ENCODE results near the gene PFN3.
A peak's percentile ranks its signal among the peaks of the same experiment; 100 is the strongest.

The PFN3 gene

DNA sequence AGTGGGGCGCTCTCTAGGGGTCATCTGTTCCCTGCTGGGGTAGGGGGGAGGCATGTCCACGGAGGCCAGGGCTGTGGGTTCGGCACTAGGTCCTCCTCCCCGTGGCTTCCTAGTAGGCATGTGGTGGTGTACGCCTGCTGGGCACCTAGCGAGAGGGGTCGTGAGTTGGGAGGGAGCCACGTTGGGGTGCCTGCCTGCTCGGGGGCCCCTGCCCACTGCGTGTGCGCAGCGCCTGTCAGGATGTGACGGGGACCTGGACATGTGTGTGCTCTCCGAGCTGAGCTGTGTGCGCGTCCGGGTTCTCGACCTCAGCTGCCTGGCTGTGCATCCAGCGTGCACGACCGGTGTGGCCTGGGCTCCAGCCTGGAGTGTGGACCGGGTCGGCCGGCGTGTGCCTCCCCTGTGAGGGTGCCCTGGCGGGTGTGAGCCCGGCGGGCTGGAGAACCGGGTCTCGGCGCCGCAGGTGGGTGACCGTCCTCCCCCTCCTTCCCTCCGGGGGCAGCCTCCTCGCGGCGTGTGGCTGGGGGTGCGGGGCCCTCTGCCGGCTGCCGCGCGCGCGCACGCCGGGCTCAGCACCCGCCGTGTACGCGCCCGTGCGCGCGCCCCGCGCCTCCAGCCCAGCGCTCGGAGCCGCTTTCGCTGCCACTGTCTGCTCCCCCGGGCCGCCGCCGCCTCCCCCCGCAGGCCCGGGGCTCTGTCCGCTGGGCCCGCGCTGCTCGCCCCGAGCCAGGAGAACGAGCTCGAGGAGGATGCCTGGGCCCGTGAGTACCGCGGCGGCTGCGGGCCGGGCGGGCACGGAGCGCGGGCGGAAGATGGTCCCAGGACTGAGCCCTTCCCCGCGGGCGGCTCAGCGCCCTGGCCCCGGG is 46.0 kb upstream of the PFN3 start, which contains the start of gene PRR7:
Gene PRR7, plus strand, starts transcription at position 615 of the 866 bp plus-strand sequence. CDS start 8,254 bp downstream, outside the sequence.
- CTCF ChIA-PET: interaction anchor here (0.6 to 12.5 kb wide), 8 partner anchors 8 to 161 kb away, joined by 3 to 148 read pairs (median 5); partner anchors contain the start of gene RGS14
- POLR2A ChIA-PET (ENCODE audit: low non-redundant PET): interaction anchor here (1.7 kb wide), 1 partner anchor 20 kb away, joined by 11 read pairs; the partner anchor contains the start of gene GRK6
- H3K27ac ChIP-seq: peak within 1 kb of the TSS; percentile 88
- DNase-seq (ENCODE audit: low spot score): peak; percentile 76
- TF ChIP-seq, protein P1, sequence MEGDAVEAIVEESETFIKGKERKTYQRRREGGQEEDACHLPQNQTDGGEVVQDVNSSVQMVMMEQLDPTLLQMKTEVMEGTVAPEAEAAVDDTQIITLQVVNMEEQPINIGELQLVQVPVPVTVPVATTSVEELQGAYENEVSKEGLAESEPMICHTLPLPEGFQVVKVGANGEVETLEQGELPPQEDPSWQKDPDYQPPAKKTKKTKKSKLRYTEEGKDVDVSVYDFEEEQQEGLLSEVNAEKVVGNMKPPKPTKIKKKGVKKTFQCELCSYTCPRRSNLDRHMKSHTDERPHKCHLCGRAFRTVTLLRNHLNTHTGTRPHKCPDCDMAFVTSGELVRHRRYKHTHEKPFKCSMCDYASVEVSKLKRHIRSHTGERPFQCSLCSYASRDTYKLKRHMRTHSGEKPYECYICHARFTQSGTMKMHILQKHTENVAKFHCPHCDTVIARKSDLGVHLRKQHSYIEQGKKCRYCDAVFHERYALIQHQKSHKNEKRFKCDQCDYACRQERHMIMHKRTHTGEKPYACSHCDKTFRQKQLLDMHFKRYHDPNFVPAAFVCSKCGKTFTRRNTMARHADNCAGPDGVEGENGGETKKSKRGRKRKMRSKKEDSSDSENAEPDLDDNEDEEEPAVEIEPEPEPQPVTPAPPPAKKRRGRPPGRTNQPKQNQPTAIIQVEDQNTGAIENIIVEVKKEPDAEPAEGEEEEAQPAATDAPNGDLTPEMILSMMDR (conservative IDR thresholded peaks at IDR 0.05; ENCODE audit: low read depth): no peak

DNA sequence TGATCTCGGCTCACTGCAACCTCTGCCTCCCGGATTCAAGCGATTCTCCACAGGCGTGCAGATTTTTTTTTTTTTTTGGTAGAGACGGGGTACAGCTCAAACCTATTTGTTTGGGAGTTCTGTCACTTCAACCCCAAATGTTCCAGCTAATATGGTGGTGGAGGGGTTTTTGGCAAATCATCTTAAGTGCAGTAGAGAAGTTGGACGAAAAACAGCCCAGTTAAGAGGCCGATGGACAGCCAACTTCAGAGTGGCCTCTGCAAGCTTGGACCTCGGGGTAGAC is 45.4 kb upstream of the PFN3 start:
- TF ChIP-seq, protein P1 (conservative IDR thresholded peaks at IDR 0.05; ENCODE audit: low read depth): no peak
- no peak for DNase-seq (ENCODE audit: low spot score)
- ChIA-PET POLR2A (ENCODE audit: low non-redundant PET) (no interaction called here), CTCF (interaction anchor here (0.6 to 12.5 kb wide), 6 partner anchors 9 to 162 kb away, joined by 4 to 148 read pairs (median 6); no protein-coding TSS in a partner anchor)
- H3K27ac ChIP-seq: peak overlapping the region; percentile 88

DNA sequence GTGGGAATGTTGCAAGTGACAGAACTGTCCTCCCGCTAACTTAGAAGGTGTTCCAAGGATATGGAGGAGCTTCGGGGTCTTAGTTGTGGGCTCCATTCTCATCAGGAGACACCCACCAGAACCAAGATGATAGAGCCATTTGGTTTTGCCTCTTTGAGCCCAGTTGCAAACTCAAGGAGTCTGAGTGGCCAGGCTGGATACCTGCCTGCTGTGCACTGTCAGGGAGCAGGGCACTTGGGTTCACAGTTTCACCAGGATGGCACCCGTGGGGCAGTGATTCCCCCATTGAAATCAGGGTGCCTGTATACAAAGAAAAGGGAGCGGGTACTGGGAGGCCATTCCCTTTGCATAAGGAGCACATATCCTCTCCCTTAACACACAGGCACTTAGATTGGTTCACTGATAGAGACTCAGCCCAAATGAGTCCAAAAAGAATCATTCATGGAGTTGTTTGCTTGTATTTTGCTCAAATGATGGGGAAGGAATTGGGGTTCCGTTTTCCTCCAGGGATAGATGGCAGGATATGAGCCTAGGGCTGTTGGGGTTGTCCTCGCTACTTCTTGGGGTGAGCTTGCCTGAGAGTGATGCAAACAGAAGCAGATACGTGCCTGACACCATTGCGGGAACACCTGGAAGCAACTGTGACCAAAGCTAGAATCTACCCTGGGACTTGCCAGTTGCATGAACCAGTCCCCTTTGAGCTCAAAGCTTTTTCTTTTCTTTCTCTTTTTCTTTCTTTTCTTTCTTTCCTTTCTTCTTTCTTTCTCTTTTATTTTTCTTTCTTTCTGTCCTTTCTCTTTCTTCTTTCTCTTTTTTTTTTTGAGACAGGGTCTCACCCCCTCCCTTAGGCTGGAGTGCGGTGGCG is 44.8 kb upstream of the PFN3 start:
- ChIA-PET CTCF (interaction anchor here (1.5 to 12.5 kb wide), 4 partner anchors 9 to 42 kb away, joined by 4 to 148 read pairs (median 12); no protein-coding TSS in a partner anchor), POLR2A (ENCODE audit: low non-redundant PET) (interaction anchor here (0.6 kb wide), 1 partner anchor 19 kb away, joined by 3 read pairs; no protein-coding TSS in a partner anchor)
- peak overlapping the region; percentile 88 for H3K27ac ChIP-seq
- TF ChIP-seq, protein P1 (conservative IDR thresholded peaks at IDR 0.05; ENCODE audit: low read depth): no peak
- no peak for DNase-seq (ENCODE audit: low spot score)

DNA sequence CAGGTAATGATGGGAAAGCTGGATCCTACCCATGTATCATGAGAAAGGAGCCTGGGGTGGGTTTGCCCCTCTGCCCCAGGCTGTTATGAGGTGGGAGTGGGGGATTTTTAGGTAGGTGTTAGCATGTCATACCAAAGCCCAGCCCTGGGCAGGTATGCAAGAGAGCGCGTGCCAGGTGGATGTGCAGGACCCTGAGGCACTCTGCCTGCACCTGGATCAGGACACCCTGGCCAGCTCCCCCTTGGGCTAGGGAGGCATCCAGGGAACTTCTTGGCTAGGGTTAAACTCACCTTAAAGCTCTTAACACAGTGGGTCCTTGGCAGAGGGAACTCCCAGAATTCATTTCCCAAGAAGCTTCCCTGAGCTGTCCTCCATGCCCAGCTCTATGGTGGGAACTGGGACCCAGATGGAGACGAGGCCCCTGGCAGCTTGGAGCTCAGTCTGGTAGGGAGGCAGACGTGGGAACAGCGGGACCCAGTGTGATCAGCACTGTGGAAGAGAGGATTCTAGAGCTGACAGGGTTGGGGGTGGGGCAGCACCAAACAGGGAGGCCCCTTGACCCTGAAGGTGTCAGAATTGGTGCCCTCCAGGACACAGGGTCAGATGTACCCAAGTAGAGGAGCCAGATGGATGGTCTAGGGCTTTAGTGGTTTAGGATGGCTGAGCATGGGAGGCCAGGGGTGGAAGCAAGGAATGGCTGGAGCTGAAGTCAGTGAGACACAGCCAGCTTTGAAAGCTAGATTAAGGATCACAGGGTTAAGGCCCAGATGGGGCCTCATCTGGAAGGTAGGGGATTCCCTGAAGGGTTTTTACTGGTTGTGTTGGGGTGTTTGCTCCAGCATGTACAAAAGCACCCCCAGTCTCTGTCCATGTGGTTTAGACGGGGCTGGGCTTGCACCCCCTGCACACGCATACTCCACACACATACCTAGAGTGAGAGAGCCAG is 43.9 kb upstream of the PFN3 start:
- TF ChIP-seq, protein P1 (conservative IDR thresholded peaks at IDR 0.05; ENCODE audit: low read depth): no peak
- CTCF ChIA-PET: interaction anchor here (1.0 to 12.5 kb wide), 5 partner anchors 10 to 54 kb away, joined by 3 to 148 read pairs (median 4); partner anchors contain the start of gene GRK6
- no peak for DNase-seq (ENCODE audit: low spot score)
- POLR2A ChIA-PET (ENCODE audit: low non-redundant PET): interaction anchor here (0.6 kb wide), 1 partner anchor 18 kb away, joined by 3 read pairs; no protein-coding TSS in a partner anchor
- H3K27ac ChIP-seq: peak overlapping the region; percentile 88

DNA sequence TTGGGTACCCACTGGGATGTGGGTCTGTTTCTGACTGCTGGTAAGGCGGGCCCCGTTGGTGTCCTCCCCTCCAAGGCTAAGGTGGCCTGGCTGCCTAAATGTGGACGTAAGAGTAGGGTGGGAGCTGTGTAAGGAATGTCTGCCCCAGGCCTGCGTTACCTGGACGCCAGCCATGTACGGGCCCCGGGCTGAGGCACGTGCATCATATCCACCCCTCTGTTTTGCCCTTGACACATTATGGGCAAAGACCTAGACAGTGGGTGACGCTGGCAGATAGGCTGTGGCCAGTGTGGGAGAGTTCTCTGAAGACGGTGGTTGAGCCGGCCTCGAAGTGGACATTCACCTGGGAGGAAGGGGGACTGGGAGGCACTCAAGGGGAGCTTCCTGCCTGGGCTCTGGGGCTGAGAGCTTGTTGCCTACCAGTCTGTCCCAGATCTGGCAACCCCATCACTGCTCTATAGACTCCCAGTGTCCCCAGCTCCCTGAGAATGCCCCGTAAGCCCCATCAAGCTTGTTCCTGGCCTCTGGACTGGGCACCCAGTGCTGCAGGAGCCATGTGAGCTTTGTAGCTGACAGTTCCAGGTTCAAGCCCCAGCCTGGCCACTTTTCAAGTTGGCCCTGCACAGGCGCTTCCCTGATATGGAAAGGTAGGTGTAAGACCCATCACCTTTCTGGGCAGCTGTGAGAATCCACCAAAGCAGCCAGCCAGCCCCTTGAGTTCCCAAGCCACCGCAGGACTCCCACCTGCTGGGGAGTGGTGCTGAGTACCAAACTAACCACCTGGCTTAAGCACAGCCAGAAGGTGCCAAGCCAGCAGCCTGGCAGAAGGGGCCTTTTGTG is 42.9 kb upstream of the PFN3 start:
- ChIA-PET POLR2A (ENCODE audit: low non-redundant PET) (interaction anchor here (0.6 kb wide), 1 partner anchor 33 kb away, joined by 3 read pairs; no protein-coding TSS in a partner anchor), CTCF (interaction anchor here (1.0 to 12.5 kb wide), 5 partner anchors 11 to 53 kb away, joined by 3 to 148 read pairs (median 4); partner anchors contain the start of gene GRK6)
- DNase-seq (ENCODE audit: low spot score): no peak
- H3K27ac ChIP-seq: peak overlapping the region; percentile 88
- TF ChIP-seq, protein P1 (conservative IDR thresholded peaks at IDR 0.05; ENCODE audit: low read depth): no peak
